H1 (cell line): ENCODE measurements around the gene IGFBP3. TPM values are rescaled to one million over a fixed set of nuclear protein-coding genes. Genes with fewer than 3 reads are reported as not detected.

Source experiments
- CTCF ChIA-PET: fragments of 300-600 bp; sonication (Branson Sonifier 250); formaldehyde crosslinking; loops from one replicate; lab custom pipeline; 2021; ENCODE audit not compliant: partially characterized antibody; lab: Charles Lee
- POLR2A ChIA-PET: fragments of 300-600 bp; sonication (Branson Sonifier 250); formaldehyde crosslinking; loops from one replicate; lab custom pipeline; 2021; ENCODE audit warnings: inconsistent platforms; ENCODE audit not compliant: partially characterized antibody; lab: Charles Lee
- DNase-seq, 2 experiments: peaks; one replicate each; pipeline versions ENCODE4 v3.0.0 to v3.0.0-alpha.2; 2010 to 2022; ENCODE audit warnings: low spot score in 2 of 2, low read depth in 1 of 2, mixed read lengths in 1 of 2
- FAIRE-seq: peaks from 2 replicates; lab custom pipeline; 2011; peaks lifted over from hg19 to GRCh38; lab: Jason Lieb, UNC
- H2AFZ ChIP-seq: 2 replicates; pipeline ENCODE4 v1.8.1; 2012; ENCODE audit warnings: low read length, inconsistent platforms
- H2AK5ac ChIP-seq: 2 replicates; pipeline ENCODE4 v1.6.1; 2013; ENCODE audit warnings: low read depth, low read length
- H2BK120ac ChIP-seq: replicated peaks from 2 replicates; pipeline ENCODE3; 2013; ENCODE audit warnings: low read depth, low read length, inconsistent platforms
- H2BK12ac ChIP-seq: 2 replicates; pipeline ENCODE4 v1.6.1; 2013; ENCODE audit warnings: low read depth, low read length
- H2BK15ac ChIP-seq: 2 replicates; pipeline ENCODE4 v1.6.1; 2013; ENCODE audit warnings: low read length
- H2BK20ac ChIP-seq: 2 replicates; pipeline ENCODE4 v1.6.1; 2013; ENCODE audit warnings: low read length
- H2BK5ac ChIP-seq: 2 replicates; pipeline ENCODE4 v1.6.1; 2013; ENCODE audit warnings: low read depth, low read length
- H3K14ac ChIP-seq: 2 replicates; pipeline ENCODE4 v1.6.1; 2013; ENCODE audit warnings: inconsistent platforms; ENCODE audit not compliant: insufficient read length
- H3K18ac ChIP-seq: 2 replicates; pipeline ENCODE4 v1.6.1; 2013; ENCODE audit warnings: low read length; ENCODE audit errors: extremely low read depth
- H3K23ac ChIP-seq: 2 replicates; pipeline ENCODE4 v1.6.1; 2013; ENCODE audit warnings: inconsistent platforms; ENCODE audit not compliant: insufficient read length
- H3K23me2 ChIP-seq: 2 replicates; pipeline ENCODE4 v1.6.1; 2013; ENCODE audit warnings: low read depth, low read length
- H3K27ac ChIP-seq: 2 replicates; pipeline ENCODE4 v1.6.1; 2011; ENCODE audit warnings: low read depth, low read length, inconsistent platforms
- H3K27me3 ChIP-seq, 4 experiments: replicated peaks in 1 of 4; 1 replicate in 1 of 4; 2 replicates in 3 of 4; pipeline versions ENCODE4 v1.6.1 to v1.8.1; 2011 to 2013; ENCODE audit warnings: low read length in 3 of 4, mild to moderate bottlenecking in 3 of 4, inconsistent platforms in 2 of 4, mixed read lengths in 2 of 4, moderate library complexity in 1 of 4; ENCODE audit not compliant: control insufficient read depth in 3 of 4, insufficient read depth in 3 of 4; ENCODE audit errors: extremely low read depth in 1 of 4
- H3K36me3 ChIP-seq, 4 experiments: 2 replicates each; pipeline versions ENCODE4 v1.6.1 to v1.8.1; 2011 to 2013; ENCODE audit warnings: mild to moderate bottlenecking in 4 of 4, low read length in 3 of 4, moderate library complexity in 2 of 4, control low read depth in 1 of 4, inconsistent platforms in 1 of 4; ENCODE audit not compliant: insufficient read depth in 4 of 4, control insufficient read depth in 2 of 4
- H3K4ac ChIP-seq: replicated peaks from 2 replicates; pipeline ENCODE3; 2013; ENCODE audit warnings: low read length, low read depth, mixed read lengths, inconsistent platforms; ENCODE audit not compliant: insufficient read length
- H3K4me1 ChIP-seq, 4 experiments: replicated peaks in 1 of 4; 1 replicate in 1 of 4; 2 replicates in 3 of 4; pipeline versions ENCODE4 v1.6.1 to v1.8.1; 2011 to 2013; ENCODE audit warnings: low read length in 3 of 4, inconsistent platforms in 2 of 4, mixed read lengths in 1 of 4; ENCODE audit not compliant: insufficient read depth in 4 of 4, control insufficient read depth in 3 of 4
- H3K4me2 ChIP-seq, 2 experiments: 2 replicates each; pipeline versions ENCODE4 v1.6.1 to v1.8.1; 2011 to 2013; ENCODE audit warnings: low read depth in 2 of 2, low read length in 2 of 2, control low read depth in 1 of 2, inconsistent platforms in 1 of 2, mild to moderate bottlenecking in 1 of 2; ENCODE audit not compliant: insufficient read depth in 1 of 2
- H3K4me3 ChIP-seq, 4 experiments: fragments of 200-600, 300-600 bp in 1 of 4; sonication (generic), shearing (Covaris generic), sonication (Bioruptor Twin) in 1 of 4; 2 replicates each; pipeline versions ENCODE4 v1.5.1 to v1.8.1; 2011 to 2016; ENCODE audit warnings: low read length in 4 of 4, low read depth in 3 of 4, control low read depth in 2 of 4, inconsistent platforms in 2 of 4, mild to moderate bottlenecking in 2 of 4, mixed read lengths in 1 of 4, moderate library complexity in 1 of 4; ENCODE audit not compliant: insufficient read depth in 2 of 4; ENCODE audit errors: extremely low read depth in 1 of 4
- H3K56ac ChIP-seq: replicated peaks from 2 replicates; pipeline ENCODE3; 2013; ENCODE audit warnings: low read depth, mild to moderate bottlenecking, mixed read lengths, low read length, inconsistent platforms; ENCODE audit not compliant: insufficient read length
- H3K79me1 ChIP-seq: 2 replicates; pipeline ENCODE4 v1.6.1; 2013; ENCODE audit warnings: low read depth, low read length, control low read depth
- H3K79me2 ChIP-seq, 2 experiments: 2 replicates each; pipeline versions ENCODE4 v1.6.1 to v1.8.1; 2012 to 2013; ENCODE audit warnings: low read length in 2 of 2, mild to moderate bottlenecking in 2 of 2, inconsistent platforms in 1 of 2; ENCODE audit not compliant: insufficient read depth in 2 of 2, control insufficient read depth in 1 of 2
- H3K9ac ChIP-seq, 4 experiments: replicated peaks in 1 of 4; 1 replicate in 1 of 4; 2 replicates in 3 of 4; pipeline versions ENCODE4 v1.6.1 to v1.8.1; 2011 to 2013; ENCODE audit warnings: low read depth in 3 of 4, low read length in 3 of 4, control low read depth in 2 of 4, mild to moderate bottlenecking in 2 of 4, moderate library complexity in 2 of 4, inconsistent platforms in 1 of 4; ENCODE audit errors: extremely low read depth in 1 of 4
- H3K9me3 ChIP-seq, 2 experiments: 2 replicates each; pipeline versions ENCODE4 v1.6.1 to v1.8.1; 2012 to 2013; ENCODE audit warnings: mild to moderate bottlenecking in 2 of 2, moderate library complexity in 2 of 2, control low read depth in 1 of 2, inconsistent platforms in 1 of 2, low read depth in 1 of 2, low read length in 1 of 2, mixed read lengths in 1 of 2; ENCODE audit not compliant: insufficient read depth in 2 of 2
- H4K20me1 ChIP-seq, 2 experiments: replicated peaks in 1 of 2; 2 replicates each; pipeline versions ENCODE3 to v1.8.1; 2011 to 2013; ENCODE audit warnings: inconsistent platforms in 2 of 2, low read length in 2 of 2, mild to moderate bottlenecking in 1 of 2; ENCODE audit not compliant: insufficient read depth in 2 of 2, control insufficient read depth in 1 of 2
- H4K5ac ChIP-seq: 2 replicates; pipeline ENCODE4 v1.6.1; 2013; ENCODE audit warnings: low read length, low read depth, mixed read lengths, inconsistent platforms; ENCODE audit not compliant: insufficient read length
- H4K8ac ChIP-seq: 2 replicates; pipeline ENCODE4 v1.8.0; 2013; ENCODE audit warnings: mild to moderate bottlenecking, moderate library complexity, low read length, inconsistent platforms; ENCODE audit not compliant: insufficient read depth; ENCODE audit errors: extremely low read depth
- H4K91ac ChIP-seq: replicated peaks from 2 replicates; pipeline ENCODE3; 2013; ENCODE audit warnings: low read length, mixed read lengths, inconsistent platforms; ENCODE audit not compliant: insufficient read length
- EZH2 ChIP-seq: fragments of 200-600 bp; sonication (generic); IDR thresholded peaks from 2 replicates; pipeline ENCODE4 v1.7.1; 2012; ENCODE audit warnings: low read depth, mild to moderate bottlenecking, moderate library complexity, low read length, inconsistent platforms; ENCODE audit not compliant: severe bottlenecking
- HDAC2 ChIP-seq, 2 experiments: fragments of 300-600 bp in 1 of 2; sonication (generic) in 1 of 2; IDR thresholded peaks; 2 replicates each; pipeline ENCODE4 v1.6.1; 2011 to 2012; ENCODE audit warnings: low read depth in 2 of 2, low read length in 2 of 2, mild to moderate bottlenecking in 2 of 2, moderate library complexity in 2 of 2, borderline replicate concordance in 1 of 2, inconsistent platforms in 1 of 2
- JUND ChIP-seq: IDR thresholded peaks from 2 replicates; pipeline ENCODE4 v1.6.1; 2011; ENCODE audit warnings: mild to moderate bottlenecking, improper control_type of control experiment, low read length
- KDM5A ChIP-seq: fragments of 200-600 bp; IDR thresholded peaks from 2 replicates; pipeline ENCODE4 v1.7.1; 2012; ENCODE audit warnings: mild to moderate bottlenecking, low read length, inconsistent platforms, mixed read lengths
- MAFK ChIP-seq: IDR thresholded peaks from 2 replicates; pipeline ENCODE4 v1.6.1; 2012; ENCODE audit warnings: low read depth, mild to moderate bottlenecking, improper control_type of control experiment, low read length
- POLR2A ChIP-seq, 2 experiments: IDR thresholded peaks; 1 replicate in 1 of 2; 2 replicates in 1 of 2; pipeline ENCODE4 v1.6.1; 2011; ENCODE audit warnings: low read depth in 2 of 2, low read length in 2 of 2, mild to moderate bottlenecking in 2 of 2; ENCODE audit errors: control extremely low read depth in 1 of 2
- RAD21 ChIP-seq, 2 experiments: IDR thresholded peaks in 1 of 2; conservative IDR thresholded peaks in 1 of 2; 2 replicates each; pipeline ENCODE4 v1.6.1; 2011; ENCODE audit warnings: low read depth in 2 of 2, low read length in 2 of 2, improper control_type of control experiment in 1 of 2, inconsistent platforms in 1 of 2, mild to moderate bottlenecking in 1 of 2, moderate library complexity in 1 of 2
- RFX5 ChIP-seq: IDR thresholded peaks from 2 replicates; pipeline ENCODE4 v1.6.1; 2011; ENCODE audit warnings: low read depth, low read length, improper control_type of control experiment, borderline replicate concordance
- SIN3A ChIP-seq, 2 experiments: IDR thresholded peaks in 1 of 2; conservative IDR thresholded peaks in 1 of 2; 2 replicates each; pipeline ENCODE4 v1.6.1; 2011 to 2012; ENCODE audit warnings: low read length in 2 of 2, improper control_type of control experiment in 1 of 2, low read depth in 1 of 2, mild to moderate bottlenecking in 1 of 2
- SP2 ChIP-seq: IDR thresholded peaks from 2 replicates; pipeline ENCODE4 v1.6.1; 2012; ENCODE audit warnings: mild to moderate bottlenecking, low read length, inconsistent platforms
- SP4 ChIP-seq: IDR thresholded peaks from 2 replicates; pipeline ENCODE4 v1.6.1; 2012; ENCODE audit warnings: low read length, inconsistent platforms
- SRF ChIP-seq: IDR thresholded peaks from 2 replicates; pipeline ENCODE4 v1.6.1; 2011; ENCODE audit warnings: mild to moderate bottlenecking, low read depth, low read length, moderate library complexity
- WGBS, 2 experiments: shearing (Covaris generic) in 1 of 2; methylation state at CpG; one replicate each; pipeline versions ENCODE4 v1.1.6 to v1.1.7; 2013 to 2015; ENCODE audit warnings: low lambda C conversion rate in 2 of 2, mixed read lengths in 2 of 2, inconsistent platforms in 1 of 2, low coverage in 1 of 2, missing lambda C conversion rate in 1 of 2; ENCODE audit not compliant: insufficient replicate concordance in 2 of 2, insufficient coverage in 1 of 2, insufficient read length in 1 of 2; ENCODE audit errors: extremely low coverage in 1 of 2, missing lambda C conversion rate in 1 of 2; 5-methylcytosine and 5-hydroxymethylcytosine counted together
- polyA plus RNA-seq, 7 experiments: library from polyadenylated mRNA; depleted of rRNA in 3 of 7; stranded (reverse) in 5 of 7; unstranded in 2 of 7; fragments of >200 nt in 5 of 7; fragments of 200-250 nt in 2 of 7; gene quantifications; 1 replicate in 5 of 7; 2 replicates in 1 of 7; 4 replicates in 1 of 7; pipeline versions ENCODE4 v1.2.1 to v1.2.3, GENCODE V29; 2011 to 2013; ENCODE audit warnings: missing spikeins in 2 of 7, mixed read lengths in 2 of 7
- total RNA-seq: library from RNA; stranded (reverse); fragmentation: NEBNext Ultra II Directional; extraction: Animal tissue kit (Norgen Biotek cat#: 25700); gene quantifications from 2 replicates; pipeline ENCODE4 v1.2.1, GENCODE V29; 2021

The IGFBP3 gene
- total and polyA plus RNA-seq, 2 of the 8 experiments (the other 6 are each of a cell fraction or from before 2014, with no cell fraction given) = 5.5 to 12.1 TPM

GRCh38 chr7:45919231-45919784, 1.8 kb downstream of the IGFBP3 start:
- H2AFZ ChIP-seq = no peak overlapping the region
- FAIRE-seq (no peak), DNase-seq (no peak)
- H3K4ac ChIP-seq = no peak overlapping the region
- WGBS, 2 experiments = 85% methylated on average over 9 of the region's 9 CpGs; no CpG with 5 or more reads in 1 of the 2 experiments
- no peaks in the 10 kb centered on the region for H3K9me3 ChIP-seq
- no peak overlapping the region for H2BK120ac ChIP-seq
- peaks cover 0 to 6% (median 2%) of the 10 kb centered on the region in 4 experiments; a peak in 5 of 8 replicates for H3K36me3 ChIP-seq
- no peak overlapping the region for H2BK12ac ChIP-seq
- H2BK15ac ChIP-seq = no peak overlapping the region
- no peak overlapping the region for H3K18ac ChIP-seq
- no peaks in the 10 kb centered on the region for H3K79me1 ChIP-seq
- no peak overlapping the region for H2BK5ac ChIP-seq
- H3K4me1 ChIP-seq = peaks cover 6 to 25% (median 11%) of the 10 kb centered on the region in 4 experiments; a peak in 6 of 7 replicates
- no peak overlapping the region for H3K27ac ChIP-seq
- H3K23ac ChIP-seq = no peak overlapping the region
- no peak overlapping the region for H2BK20ac ChIP-seq
- no peak overlapping the region for H4K8ac ChIP-seq
- H3K4me3 ChIP-seq = peak overlapping the region in 2 of 4 experiments; percentile 43 to 67; a peak in 2 of 8 replicates
- POLR2A ChIA-PET = no interaction called here
- no peak overlapping the region for H3K56ac ChIP-seq
- H3K9ac ChIP-seq = no peak overlapping the region
- CTCF ChIA-PET = interaction anchor here (0.9 to 15.3 kb wide), 10 partner anchors 17 to 1260 kb away, joined by 3 to 242 read pairs (median 12); no protein-coding TSS in a partner anchor
- H4K5ac ChIP-seq = no peak overlapping the region
- peaks cover 14 to 48% (median 37%) of the 10 kb centered on the region in 4 experiments for H3K27me3 ChIP-seq
- no peak overlapping the region for H2AK5ac ChIP-seq
- no peak overlapping the region for H4K91ac ChIP-seq
- H3K14ac ChIP-seq = no peak overlapping the region
- peaks cover 2% of the 10 kb centered on the region in 2 experiments for H4K20me1 ChIP-seq
- H3K4me2 ChIP-seq = peak overlapping the region; percentile 78 to 87; a peak in 2 of 4 replicates
- peaks cover 14% of the 10 kb centered on the region for H3K23me2 ChIP-seq
- TF ChIP-seq POLR2A (IDR thresholded peaks at IDR 0.05; ENCODE audit: control extremely low read depth in 1 of 2, low read depth in 2 of 2, low read length in 2 of 2) = no peak
- TF ChIP-seq RFX5 = no peak
- TF ChIP-seq SIN3A (conservative IDR thresholded peaks at IDR 0.05 in 1 of 2, IDR thresholded peaks at IDR 0.05 in 1 of 2; ENCODE audit: low read depth in 1 of 2, low read length in 2 of 2) = no peak
- no peak for TF ChIP-seq MAFK
- TF ChIP-seq SP4 = no peak
- no peak for TF ChIP-seq HDAC2 (IDR thresholded peaks at IDR 0.05; ENCODE audit: borderline replicate concordance in 1 of 2, low read depth in 2 of 2, low read length in 2 of 2)
- no peak for TF ChIP-seq SRF
- no peak for TF ChIP-seq JUND
- TF ChIP-seq RAD21 (IDR thresholded peaks at IDR 0.05 in 1 of 2, conservative IDR thresholded peaks at IDR 0.05 in 1 of 2; ENCODE audit: low read depth in 2 of 2, low read length in 2 of 2) = no peak
- TF ChIP-seq KDM5A = no peak
- no peak for TF ChIP-seq EZH2
- TF ChIP-seq SP2 = no peak
- no peaks in the 10 kb centered on the region for H3K79me2 ChIP-seq
